Tibial nerve (tissue), 4 donors: ENCODE measurements around the gene RPL29. TPM values are rescaled to one million over a fixed set of nuclear protein-coding genes. Genes with fewer than 3 reads are reported as not detected.

Experiments
- DNase-seq, 2 donors: peaks; one replicate each; pipeline ENCODE4 v3.0.0-alpha.2; 2019; ENCODE audit warnings: low spot score in 2 of 2
- H3K27ac ChIP-seq, 4 donors: fragments of 200-600 bp; sonication (generic) in 3 of 4; one replicate each; pipeline ENCODE4 v1.5.1; 2017 to 2019; ENCODE audit warnings: mild to moderate bottlenecking in 1 of 4
- H3K27me3 ChIP-seq, 2 donors: fragments of 200-600 bp; sonication (generic) in 1 of 2; one replicate each; pipeline versions ENCODE4 v1.5.1 to v1.6.0; 2017 to 2019
- H3K36me3 ChIP-seq, 3 donors: fragments of 200-600 bp; sonication (generic); one replicate each; pipeline ENCODE4 v1.5.1; 2018 to 2019
- H3K4me1 ChIP-seq, 4 donors: fragments of 200-600 bp; sonication (generic) in 3 of 4; one replicate each; pipeline ENCODE4 v1.5.1; 2017 to 2019
- H3K4me3 ChIP-seq, 4 donors: fragments of 200-600 bp; sonication (generic) in 3 of 4; one replicate each; pipeline ENCODE4 v1.5.1; 2017 to 2019; ENCODE audit warnings: mild to moderate bottlenecking in 1 of 4, moderate library complexity in 1 of 4
- H3K9me3 ChIP-seq, 4 donors: fragments of 200-600 bp; sonication (generic) in 3 of 4; one replicate each; pipeline ENCODE4 v1.5.1; 2017 to 2019
- CTCF ChIP-seq, 5 experiments: fragments of 200-600 bp in 3 of 5; fragments of 450-650 bp in 2 of 5; sonication (generic) in 3 of 5; IDR thresholded peaks; one replicate each; pipeline ENCODE4 v1.5.1; 2016 to 2019; ENCODE audit warnings: antibody characterized with exemption in 5 of 5, mild to moderate bottlenecking in 3 of 5, moderate library complexity in 2 of 5
- EP300 ChIP-seq, 2 donors: sonication (generic); formaldehyde crosslinking; IDR thresholded peaks; one replicate each; pipeline ENCODE4 v1.6.1; 2017; ENCODE audit warnings: antibody characterized with exemption in 2 of 2, mild to moderate bottlenecking in 1 of 2
- POLR2A ChIP-seq, 2 donors: fragments of 450-650 bp; IDR thresholded peaks; one replicate each; pipeline ENCODE4 v1.6.1; 2017; ENCODE audit warnings: antibody characterized with exemption in 2 of 2, mild to moderate bottlenecking in 2 of 2, moderate library complexity in 2 of 2
- WGBS, 2 donors: methylation state at CpG; one replicate each; pipeline ENCODE4 v1.1.5; 2018; 5-methylcytosine and 5-hydroxymethylcytosine counted together
- total RNA-seq, 4 donors: library from RNA; depleted of rRNA; stranded (reverse); fragments of >200 nt; gene quantifications; one replicate each; pipeline ENCODE4 v1.1.0, GENCODE V29; 2016

Gene RPL29
- total RNA-seq, 4 donors from 2014 or later = 809 to 1,472 (median 1,336) TPM

GRCh38 chr3:51971350-51971749 lies 24.3 kb downstream of the RPL29 start:
- H3K27ac ChIP-seq = no peak overlapping the region
- no peak for TF ChIP-seq EP300 (IDR thresholded peaks at IDR 0.05)
- TF ChIP-seq POLR2A (IDR thresholded peaks at IDR 0.05) = no peak
- no peak for TF ChIP-seq CTCF (IDR thresholded peaks at IDR 0.05)
- no peak for DNase-seq
- H3K4me1 ChIP-seq = peaks cover 0 to 63% (median 33%) of the 10 kb centered on the region in 4 donors
- no peaks in the 10 kb centered on the region for H3K27me3 ChIP-seq
- no peaks in the 10 kb centered on the region for H3K9me3 ChIP-seq
- no peak overlapping the region for H3K4me3 ChIP-seq
- 85 to 89% methylated on average over 7 to 8 of the region's 11 CpGs for WGBS, 2 donors
- peaks cover 0 to 8% (median 0%) of the 10 kb centered on the region in 3 donors for H3K36me3 ChIP-seq

- 91 to 98% methylated on average over 4 of the region's 6 CpGs for WGBS, 2 donors
- peak overlapping the region in 1 of 4 donors; percentile 99 for H3K27ac ChIP-seq
- H3K27me3 ChIP-seq = no peaks in the 10 kb centered on the region
- DNase-seq = no peak
- H3K4me1 ChIP-seq = peaks cover 0 to 63% (median 33%) of the 10 kb centered on the region in 4 donors
- no peaks in the 10 kb centered on the region for H3K9me3 ChIP-seq
- TF ChIP-seq CTCF (IDR thresholded peaks at IDR 0.05) = no peak
- no peak for TF ChIP-seq POLR2A (IDR thresholded peaks at IDR 0.05)
- TF ChIP-seq EP300 (IDR thresholded peaks at IDR 0.05) = no peak
- peaks cover 0 to 8% (median 0%) of the 10 kb centered on the region in 3 donors for H3K36me3 ChIP-seq
- H3K4me3 ChIP-seq = no peak overlapping the region
These were observed 24.9 kb downstream of the RPL29 start for GRCh38 chr3:51970606-51971300.

DNA sequence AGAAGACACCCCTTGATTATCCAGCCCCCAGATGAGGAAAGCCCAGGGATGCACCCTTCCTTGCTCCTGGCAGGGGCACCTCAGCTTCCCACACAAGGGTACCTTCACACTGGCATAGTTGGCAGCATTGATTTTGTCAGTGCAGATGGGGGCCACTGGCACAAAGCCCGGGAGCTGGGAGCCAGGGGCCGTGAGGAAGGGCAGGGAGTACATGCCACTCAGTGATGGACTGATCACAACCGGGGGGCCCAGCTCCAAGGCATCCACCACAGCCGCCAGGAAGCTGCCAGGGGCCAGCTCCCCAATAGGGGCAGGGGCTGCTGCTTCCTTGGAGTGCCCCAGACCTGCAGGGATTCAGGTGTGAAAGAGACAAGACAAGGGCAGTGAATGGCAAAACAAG lies 25.9 kb downstream of the RPL29 start:
- Histone ChIP-seq H3K4me3 (no peak overlapping the region), H3K27ac (peak overlapping the region in 1 of 4 donors; percentile 99), H3K36me3 (peaks cover 0 to 8% (median 0%) of the 10 kb centered on the region in 3 donors), H3K4me1 (peaks cover 0 to 64% (median 36%) of the 10 kb centered on the region in 4 donors), H3K27me3 (no peaks in the 10 kb centered on the region), H3K9me3 (no peaks in the 10 kb centered on the region)
- no peak for DNase-seq
- 74 to 80% methylated on average over 1 to 4 of the region's 4 CpGs for WGBS, 2 donors
- TF ChIP-seq CTCF (IDR thresholded peaks at IDR 0.05) (no peak), EP300 (IDR thresholded peaks at IDR 0.05) (no peak), POLR2A (IDR thresholded peaks at IDR 0.05) (no peak)

DNA sequence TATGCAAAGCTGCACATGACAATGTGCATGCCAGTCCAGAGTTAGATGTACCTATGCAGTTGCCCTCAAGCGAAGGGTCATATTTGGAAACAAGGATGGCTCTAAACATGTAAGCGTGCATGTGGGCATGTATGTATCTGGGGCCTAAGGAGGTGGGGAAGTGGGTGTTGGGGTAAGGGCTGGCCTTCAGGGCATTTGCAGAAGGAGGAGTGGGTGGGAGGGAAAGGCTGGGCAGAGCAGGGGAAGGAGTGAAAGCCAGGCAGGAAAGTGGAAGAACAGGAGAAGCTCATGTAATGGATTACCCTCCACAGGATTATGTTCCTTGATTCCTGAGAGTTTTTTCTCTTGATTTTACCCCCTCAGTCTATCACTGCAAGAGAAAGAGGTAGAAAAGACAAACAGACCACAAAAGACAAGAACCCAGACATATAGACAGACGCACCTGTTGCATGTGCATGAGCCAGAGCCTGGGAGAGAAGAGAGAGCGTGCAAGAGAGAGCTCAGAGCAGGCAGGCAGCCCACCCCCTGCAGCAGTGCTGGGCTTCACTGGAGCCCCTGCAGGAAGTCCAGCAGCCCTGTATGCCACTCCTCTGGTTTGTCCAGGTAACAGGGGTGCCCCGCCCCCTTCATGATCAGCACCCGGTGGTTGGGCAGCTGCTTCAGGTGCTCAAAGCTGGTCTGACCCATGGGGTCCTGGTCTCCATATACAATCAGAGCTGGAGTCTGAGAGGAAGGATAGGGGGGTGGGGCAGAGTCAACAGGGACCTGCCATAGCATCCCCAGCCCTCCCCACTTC lies 26.6 kb downstream of the RPL29 start:
- WGBS, 2 donors = 82 to 84% methylated on average over 6 of the region's 6 CpGs
- no peaks in the 10 kb centered on the region for H3K27me3 ChIP-seq
- H3K27ac ChIP-seq = peak overlapping the region in 2 of 4 donors; percentile 94 to 99
- H3K36me3 ChIP-seq = peaks cover 0 to 8% (median 0%) of the 10 kb centered on the region in 3 donors
- no peak overlapping the region for H3K4me3 ChIP-seq
- peaks cover 0 to 64% (median 35%) of the 10 kb centered on the region in 4 donors for H3K4me1 ChIP-seq
- no peak for DNase-seq
- no peak for TF ChIP-seq CTCF (IDR thresholded peaks at IDR 0.05)
- H3K9me3 ChIP-seq = no peaks in the 10 kb centered on the region
